Eye (tissue), 1 donor: ENCODE data around the gene GSG1L.
A peak's percentile ranks its signal among the peaks of the same experiment; 100 is the strongest.

ENCODE experiments used
- DNase-seq: peaks from one replicate; pipeline ENCODE4 v3.0.0-alpha.2; 2015

Gene GSG1L

GRCh38 chr16:27767971-27768591, 295.4 kb downstream of the GSG1L start:
- DNase-seq = no peak

- DNase-seq = no peak
Observed at GRCh38 chr16:27767081-27767480, 296.4 kb downstream of the GSG1L start.

- no peak for DNase-seq
Observed at GRCh38 chr16:27766236-27766925, 297.1 kb downstream of the GSG1L start.

GRCh38 chr16:27764869-27765675, 298.4 kb downstream of the GSG1L start:
- no peak for DNase-seq

GRCh38 chr16:27764427-27764826, 299.1 kb downstream of the GSG1L start:
- no peak for DNase-seq

GRCh38 chr16:27762441-27762840, 301.1 kb downstream of the GSG1L start:
- no peak for DNase-seq

- DNase-seq = peak; percentile 87
Observed at GRCh38 chr16:27761816-27762215, 301.7 kb downstream of the GSG1L start.

- DNase-seq = no peak
Observed at GRCh38 chr16:27760789-27761176, 302.7 kb downstream of the GSG1L start.

- DNase-seq = no peak
Observed at GRCh38 chr16:27759967-27760788, 303.3 kb downstream of the GSG1L start.

GRCh38 chr16:27759301-27759871, 304.1 kb downstream of the GSG1L start:
- DNase-seq = no peak

GRCh38 chr16:27758544-27758943, 305.0 kb downstream of the GSG1L start:
- no peak for DNase-seq

- DNase-seq = no peak
Observed at GRCh38 chr16:27756206-27756970, 307.1 kb downstream of the GSG1L start.

GRCh38 chr16:27754788-27755690, 308.5 kb downstream of the GSG1L start:
- no peak for DNase-seq

GRCh38 chr16:27753563-27753962, 310.0 kb downstream of the GSG1L start:
- no peak for DNase-seq

GRCh38 chr16:27752241-27752640, 311.3 kb downstream of the GSG1L start:
- DNase-seq = no peak

GRCh38 chr16:27751676-27752075, 311.8 kb downstream of the GSG1L start:
- no peak for DNase-seq

- no peak for DNase-seq
Observed at GRCh38 chr16:27751233-27751632, 312.3 kb downstream of the GSG1L start.

GRCh38 chr16:27749946-27750345, 313.6 kb downstream of the GSG1L start:
- DNase-seq = no peak

- DNase-seq = no peak
Observed at GRCh38 chr16:27749547-27749875, 314.0 kb downstream of the GSG1L start.

- DNase-seq = no peak
Observed at GRCh38 chr16:27748868-27749546, 314.5 kb downstream of the GSG1L start.
